ENCODE results near the gene NR2F2. TPM values are rescaled to one million over a fixed set of nuclear protein-coding genes. Genes with fewer than 3 reads are reported as not detected.

The NR2F2 gene
- total and polyA plus RNA-seq, 2 experiments from 2014 or later = 0.16 TPM; not detected in 1

GRCh38 chr15:96338074-96338765, 7.7 kb downstream of the NR2F2 start:
- H3K4me1 ChIP-seq (ENCODE audit: insufficient read depth) = peaks cover 82% of the 10 kb centered on the region
- no peaks in the 10 kb centered on the region; the same call in 2 of the 3 replicates for H3K9me3 Mint-ChIP-seq
- H4K20me1 ChIP-seq (replicated peaks; ENCODE audit: insufficient read depth) = 0 out of 2 replicates have a peak, but pooled peaks cover 10% of the 10 kb centered on the region
- peaks cover 96% of the 10 kb centered on the region for H3K27me3 ChIP-seq (ENCODE audit: insufficient read depth)
- H3K27ac Mint-ChIP-seq = no peak overlapping the region
- H3K4me1 Mint-ChIP-seq = peaks cover 73% of the 10 kb centered on the region
- peak overlapping the region; percentile 6; the same call in 1 of the 3 replicates for H3K4me3 Mint-ChIP-seq
- no peak overlapping the region for H2AFZ ChIP-seq
- H3K9me2 ChIP-seq (ENCODE audit: insufficient read depth) = no peaks in the 10 kb centered on the region
- H3K36me3 Mint-ChIP-seq (ENCODE audit: low read depth) = no peaks in the 10 kb centered on the region
- H3K27ac ChIP-seq (ENCODE audit: low read depth) = no peak overlapping the region
- no peaks in the 10 kb centered on the region for H3K79me2 ChIP-seq (replicated peaks; ENCODE audit: insufficient read depth)
- H3K4me3 ChIP-seq = 0 out of 2 replicates have a peak overlapping the region, but pooled peaks have one; percentile 37
- ATAC-seq (no peak), DNase-seq (ENCODE audit: low spot score) (peak; percentile 22)
- peaks cover 23% of the 10 kb centered on the region for H3F3A ChIP-seq (replicated peaks; ENCODE audit: low read depth)
- H3K4me2 ChIP-seq = peak overlapping the region; percentile 75
- no peaks in the 10 kb centered on the region for H3K36me3 ChIP-seq (ENCODE audit: insufficient read depth)
- TF ChIP-seq NANOG (IDR thresholded peaks at IDR 0.05; ENCODE audit: borderline replicate concordance) = peak; percentile 24; the same call in 1 of the 2 replicates
- TF ChIP-seq POLR2AphosphoS5 (IDR thresholded peaks at IDR 0.05; ENCODE audit: low read depth) = no peak
- H3K27me3 Mint-ChIP-seq (ENCODE audit: insufficient read depth, low read depth, poor library complexity) = peaks cover 98% of the 10 kb centered on the region

DNA sequence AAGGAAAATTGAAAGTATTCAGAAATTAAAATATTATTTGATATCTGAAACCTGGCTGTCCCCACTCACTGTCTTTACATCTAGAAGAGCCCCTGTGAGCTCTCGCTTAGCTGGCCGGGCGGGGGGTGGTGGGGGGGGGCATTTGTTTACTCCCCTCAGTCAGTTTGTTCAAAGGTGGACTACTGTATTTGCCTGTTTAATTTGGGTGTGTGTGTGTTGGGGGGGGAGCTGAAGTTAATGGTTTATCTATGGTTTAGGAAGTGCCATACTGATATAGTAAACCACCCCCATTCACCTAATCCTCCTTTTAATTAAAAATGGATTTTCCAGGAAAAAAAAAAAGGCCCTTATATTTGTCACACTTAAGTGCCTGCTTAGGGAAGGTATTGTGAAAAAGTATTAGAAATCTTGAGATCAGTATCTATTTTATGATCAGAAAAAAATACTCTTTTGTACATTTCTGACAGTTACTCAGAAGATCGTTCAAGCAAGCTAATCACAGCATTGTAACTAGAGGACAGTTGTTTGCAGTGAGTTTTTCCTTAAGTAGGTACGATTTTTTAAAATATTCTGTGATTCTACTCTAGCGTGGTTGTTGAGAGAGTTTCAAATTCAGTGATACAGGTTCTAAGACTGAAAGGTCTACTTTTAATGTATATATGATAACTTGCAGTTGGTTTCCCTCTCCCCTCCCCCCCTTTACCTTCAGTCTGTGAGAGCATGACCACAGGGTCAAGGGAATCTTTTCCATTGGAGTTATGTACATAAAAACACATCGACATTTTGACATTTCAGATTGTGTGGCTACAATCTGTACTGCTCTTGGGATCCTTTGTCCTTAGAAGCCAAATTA, 8.5 kb downstream of the NR2F2 start:
- H3K9me2 ChIP-seq (ENCODE audit: insufficient read depth) = no peaks in the 10 kb centered on the region
- peaks cover 24% of the 10 kb centered on the region for H3F3A ChIP-seq (replicated peaks; ENCODE audit: low read depth)
- Mint-ChIP-seq H3K36me3 (ENCODE audit: low read depth) (no peaks in the 10 kb centered on the region), H3K27ac (no peak overlapping the region), H3K4me3 (peak overlapping the region; percentile 42; the same call in 1 of the 3 replicates), H3K27me3 (ENCODE audit: insufficient read depth, low read depth, poor library complexity) (peaks cover 98% of the 10 kb centered on the region), H3K4me1 (peaks cover 73% of the 10 kb centered on the region), H3K9me3 (no peaks in the 10 kb centered on the region; the same call in 1 of the 3 replicates)
- peak overlapping the region; percentile 75 for H3K4me2 ChIP-seq
- no peaks in the 10 kb centered on the region for H3K79me2 ChIP-seq (replicated peaks; ENCODE audit: insufficient read depth)
- H3K36me3 ChIP-seq (ENCODE audit: insufficient read depth) = no peaks in the 10 kb centered on the region
- peaks cover 10% of the 10 kb centered on the region; the same call in 1 of the 2 replicates for H4K20me1 ChIP-seq (replicated peaks; ENCODE audit: insufficient read depth)
- H3K27ac ChIP-seq (ENCODE audit: low read depth) = no peak overlapping the region
- H3K4me3 ChIP-seq = peak overlapping the region; percentile 76; the same call in 1 of the 2 replicates
- H3K27me3 ChIP-seq (ENCODE audit: insufficient read depth) = peaks cover 96% of the 10 kb centered on the region
- no peak overlapping the region for H2AFZ ChIP-seq
- no peak for ATAC-seq
- peak; percentile 28 for DNase-seq (ENCODE audit: low spot score)
- peaks cover 81% of the 10 kb centered on the region for H3K4me1 ChIP-seq (ENCODE audit: insufficient read depth)
- TF ChIP-seq POLR2AphosphoS5 (IDR thresholded peaks at IDR 0.05; ENCODE audit: low read depth) (no peak), REST (IDR thresholded peaks at IDR 0.05; ENCODE audit: unreplicated experiment) (no peak), EZH2phosphoT487 (IDR thresholded peaks at IDR 0.05; ENCODE audit: unreplicated experiment) (no peak), ZNF331 (CRISPR knock-in tag; IDR thresholded peaks at IDR 0.05; ENCODE audit: low read depth) (no peak), JUNB (IDR thresholded peaks at IDR 0.05; ENCODE audit: unreplicated experiment) (no peak)
- TF ChIP-seq, protein P1, sequence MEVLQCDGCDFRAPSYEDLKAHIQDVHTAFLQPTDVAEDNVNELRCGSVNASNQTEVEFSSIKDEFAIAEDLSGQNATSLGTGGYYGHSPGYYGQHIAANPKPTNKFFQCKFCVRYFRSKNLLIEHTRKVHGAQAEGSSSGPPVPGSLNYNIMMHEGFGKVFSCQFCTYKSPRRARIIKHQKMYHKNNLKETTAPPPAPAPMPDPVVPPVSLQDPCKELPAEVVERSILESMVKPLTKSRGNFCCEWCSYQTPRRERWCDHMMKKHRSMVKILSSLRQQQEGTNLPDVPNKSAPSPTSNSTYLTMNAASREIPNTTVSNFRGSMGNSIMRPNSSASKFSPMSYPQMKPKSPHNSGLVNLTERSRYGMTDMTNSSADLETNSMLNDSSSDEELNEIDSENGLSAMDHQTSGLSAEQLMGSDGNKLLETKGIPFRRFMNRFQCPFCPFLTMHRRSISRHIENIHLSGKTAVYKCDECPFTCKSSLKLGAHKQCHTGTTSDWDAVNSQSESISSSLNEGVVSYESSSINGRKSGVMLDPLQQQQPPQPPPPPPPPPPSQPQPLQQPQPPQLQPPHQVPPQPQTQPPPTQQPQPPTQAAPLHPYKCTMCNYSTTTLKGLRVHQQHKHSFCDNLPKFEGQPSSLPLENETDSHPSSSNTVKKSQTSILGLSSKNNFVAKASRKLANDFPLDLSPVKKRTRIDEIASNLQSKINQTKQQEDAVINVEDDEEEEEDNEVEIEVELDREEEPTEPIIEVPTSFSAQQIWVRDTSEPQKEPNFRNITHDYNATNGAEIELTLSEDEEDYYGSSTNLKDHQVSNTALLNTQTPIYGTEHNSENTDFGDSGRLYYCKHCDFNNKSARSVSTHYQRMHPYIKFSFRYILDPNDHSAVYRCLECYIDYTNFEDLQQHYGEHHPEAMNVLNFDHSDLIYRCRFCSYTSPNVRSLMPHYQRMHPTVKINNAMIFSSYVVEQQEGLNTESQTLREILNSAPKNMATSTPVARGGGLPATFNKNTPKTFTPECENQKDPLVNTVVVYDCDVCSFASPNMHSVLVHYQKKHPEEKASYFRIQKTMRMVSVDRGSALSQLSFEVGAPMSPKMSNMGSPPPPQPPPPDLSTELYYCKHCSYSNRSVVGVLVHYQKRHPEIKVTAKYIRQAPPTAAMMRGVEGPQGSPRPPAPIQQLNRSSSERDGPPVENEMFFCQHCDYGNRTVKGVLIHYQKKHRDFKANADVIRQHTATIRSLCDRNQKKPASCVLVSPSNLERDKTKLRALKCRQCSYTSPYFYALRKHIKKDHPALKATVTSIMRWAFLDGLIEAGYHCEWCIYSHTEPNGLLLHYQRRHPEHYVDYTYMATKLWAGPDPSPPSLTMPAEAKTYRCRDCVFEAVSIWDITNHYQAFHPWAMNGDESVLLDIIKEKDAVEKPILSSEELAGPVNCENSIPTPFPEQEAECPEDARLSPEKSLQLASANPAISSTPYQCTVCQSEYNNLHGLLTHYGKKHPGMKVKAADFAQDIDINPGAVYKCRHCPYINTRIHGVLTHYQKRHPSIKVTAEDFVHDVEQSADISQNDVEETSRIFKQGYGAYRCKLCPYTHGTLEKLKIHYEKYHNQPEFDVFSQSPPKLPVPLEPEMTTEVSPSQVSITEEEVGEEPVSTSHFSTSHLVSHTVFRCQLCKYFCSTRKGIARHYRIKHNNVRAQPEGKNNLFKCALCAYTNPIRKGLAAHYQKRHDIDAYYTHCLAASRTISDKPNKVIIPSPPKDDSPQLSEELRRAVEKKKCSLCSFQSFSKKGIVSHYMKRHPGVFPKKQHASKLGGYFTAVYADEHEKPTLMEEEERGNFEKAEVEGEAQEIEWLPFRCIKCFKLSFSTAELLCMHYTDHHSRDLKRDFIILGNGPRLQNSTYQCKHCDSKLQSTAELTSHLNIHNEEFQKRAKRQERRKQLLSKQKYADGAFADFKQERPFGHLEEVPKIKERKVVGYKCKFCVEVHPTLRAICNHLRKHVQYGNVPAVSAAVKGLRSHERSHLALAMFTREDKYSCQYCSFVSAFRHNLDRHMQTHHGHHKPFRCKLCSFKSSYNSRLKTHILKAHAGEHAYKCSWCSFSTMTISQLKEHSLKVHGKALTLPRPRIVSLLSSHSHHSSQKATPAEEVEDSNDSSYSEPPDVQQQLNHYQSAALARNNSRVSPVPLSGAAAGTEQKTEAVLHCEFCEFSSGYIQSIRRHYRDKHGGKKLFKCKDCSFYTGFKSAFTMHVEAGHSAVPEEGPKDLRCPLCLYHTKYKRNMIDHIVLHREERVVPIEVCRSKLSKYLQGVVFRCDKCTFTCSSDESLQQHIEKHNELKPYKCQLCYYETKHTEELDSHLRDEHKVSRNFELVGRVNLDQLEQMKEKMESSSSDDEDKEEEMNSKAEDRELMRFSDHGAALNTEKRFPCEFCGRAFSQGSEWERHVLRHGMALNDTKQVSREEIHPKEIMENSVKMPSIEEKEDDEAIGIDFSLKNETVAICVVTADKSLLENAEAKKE (CRISPR knock-in tag; IDR thresholded peaks at IDR 0.05) = no peak
- TF ChIP-seq, protein P2, sequence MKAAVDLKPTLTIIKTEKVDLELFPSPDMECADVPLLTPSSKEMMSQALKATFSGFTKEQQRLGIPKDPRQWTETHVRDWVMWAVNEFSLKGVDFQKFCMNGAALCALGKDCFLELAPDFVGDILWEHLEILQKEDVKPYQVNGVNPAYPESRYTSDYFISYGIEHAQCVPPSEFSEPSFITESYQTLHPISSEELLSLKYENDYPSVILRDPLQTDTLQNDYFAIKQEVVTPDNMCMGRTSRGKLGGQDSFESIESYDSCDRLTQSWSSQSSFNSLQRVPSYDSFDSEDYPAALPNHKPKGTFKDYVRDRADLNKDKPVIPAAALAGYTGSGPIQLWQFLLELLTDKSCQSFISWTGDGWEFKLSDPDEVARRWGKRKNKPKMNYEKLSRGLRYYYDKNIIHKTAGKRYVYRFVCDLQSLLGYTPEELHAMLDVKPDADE (IDR thresholded peaks at IDR 0.05) = no peak
